ENCODE results near the gene MIEF1.

MIEF1 gene

GRCh38 chr22:39481054-39481453 is 21.0 kb upstream of the MIEF1 start:
- H3K9ac ChIP-seq (ENCODE audit: low read depth, low read length) = no peak overlapping the region
- WGBS = 92% methylated on average over 16 of the region's 16 CpGs

DNA sequence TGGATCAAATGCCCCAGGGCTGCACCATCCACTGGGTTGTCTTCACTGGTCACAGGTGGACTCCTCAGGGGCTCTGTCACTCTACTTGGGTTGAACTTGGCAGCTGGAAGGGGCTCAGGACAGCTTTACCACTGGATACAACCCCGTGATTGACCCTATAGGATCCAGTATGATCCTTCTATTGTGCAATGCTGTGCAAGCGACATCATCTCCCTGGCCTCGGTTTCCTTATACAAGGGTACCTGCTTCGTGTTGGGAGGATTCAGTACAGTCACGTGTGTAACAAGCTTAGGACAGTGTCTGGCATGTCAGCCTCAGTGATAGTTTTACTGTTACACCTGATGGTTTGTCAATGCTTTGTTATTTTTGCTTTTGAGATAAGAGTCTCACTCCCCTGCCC is 20.5 kb upstream of the MIEF1 start:
- no peaks in the 10 kb centered on the region for H3K36me3 ChIP-seq (ENCODE audit: insufficient read depth, low read length)
- no peak overlapping the region for H3K27ac ChIP-seq (ENCODE audit: low read depth, low read length)
- H3K4me1 ChIP-seq (ENCODE audit: insufficient read depth, low read length) = no peaks in the 10 kb centered on the region
- H3K27me3 ChIP-seq (ENCODE audit: insufficient read depth, low read length) = no peaks in the 10 kb centered on the region
- H3K4me3 ChIP-seq (ENCODE audit: low read length) = no peak overlapping the region
- WGBS = 86% methylated on average over 5 of the region's 5 CpGs
- no peak overlapping the region for H3K9ac ChIP-seq (ENCODE audit: low read depth, low read length)
- no peaks in the 10 kb centered on the region for H3K9me3 ChIP-seq (ENCODE audit: insufficient read depth, low read depth, low read length)

More at GRCh38 chr22:39481054-39481453, 21.0 kb upstream of the MIEF1 start:
- Histone ChIP-seq H3K27ac (ENCODE audit: low read depth, low read length) (no peak overlapping the region), H3K27me3 (ENCODE audit: insufficient read depth, low read length) (no peaks in the 10 kb centered on the region), H3K4me1 (ENCODE audit: insufficient read depth, low read length) (no peaks in the 10 kb centered on the region), H3K4me3 (ENCODE audit: low read length) (no peak overlapping the region), H3K9me3 (ENCODE audit: insufficient read depth, low read depth, low read length) (no peaks in the 10 kb centered on the region), H3K36me3 (ENCODE audit: insufficient read depth, low read length) (no peaks in the 10 kb centered on the region)

- Histone ChIP-seq H3K9me3 (ENCODE audit: insufficient read depth, low read depth, low read length) (no peaks in the 10 kb centered on the region), H3K4me1 (ENCODE audit: insufficient read depth, low read length) (no peaks in the 10 kb centered on the region), H3K4me3 (ENCODE audit: low read length) (no peak overlapping the region), H3K27ac (ENCODE audit: low read depth, low read length) (no peak overlapping the region), H3K27me3 (ENCODE audit: insufficient read depth, low read length) (no peaks in the 10 kb centered on the region), H3K36me3 (ENCODE audit: insufficient read depth, low read length) (no peaks in the 10 kb centered on the region), H3K9ac (ENCODE audit: low read depth, low read length) (no peak overlapping the region)
- WGBS = 87% methylated on average over 3 of the region's 3 CpGs
Measured at GRCh38 chr22:39482768-39483167, 19.3 kb upstream of the MIEF1 start.

DNA sequence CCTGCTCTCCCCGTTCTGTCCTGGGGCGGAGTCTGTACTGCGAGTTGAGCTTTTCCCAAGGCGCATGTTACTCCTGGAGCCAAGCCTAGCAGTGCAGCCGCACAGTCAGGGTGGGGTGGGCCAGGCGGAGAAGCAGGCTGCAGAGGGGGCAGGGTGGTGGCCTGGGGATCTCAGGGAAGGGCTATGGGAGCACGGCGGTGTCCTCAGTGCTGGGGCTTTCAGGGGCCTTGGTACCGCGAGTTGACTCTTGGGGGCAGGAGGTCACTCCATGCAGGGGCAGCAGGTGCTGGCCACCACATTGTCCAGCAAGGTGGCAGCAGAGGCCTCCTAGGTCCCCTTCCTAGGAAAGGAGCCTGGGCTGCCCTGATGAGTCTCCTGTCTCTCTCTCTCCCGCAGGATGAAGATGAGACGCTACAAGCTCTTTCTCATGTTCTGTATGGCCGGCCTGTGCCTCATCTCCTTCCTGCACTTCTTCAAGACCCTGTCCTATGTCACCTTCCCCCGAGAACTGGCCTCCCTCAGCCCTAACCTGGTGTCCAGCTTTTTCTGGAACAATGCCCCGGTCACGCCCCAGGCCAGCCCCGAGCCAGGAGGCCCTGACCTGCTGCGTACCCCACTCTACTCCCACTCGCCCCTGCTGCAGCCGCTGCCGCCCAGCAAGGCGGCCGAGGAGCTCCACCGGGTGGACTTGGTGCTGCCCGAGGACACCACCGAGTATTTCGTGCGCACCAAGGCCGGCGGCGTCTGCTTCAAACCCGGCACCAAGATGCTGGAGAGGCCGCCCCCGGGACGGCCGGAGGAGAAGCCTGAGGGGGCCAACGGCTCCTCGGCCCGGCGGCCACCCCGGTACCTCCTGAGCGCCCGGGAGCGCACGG is 14.9 kb upstream of the MIEF1 start:
- Histone ChIP-seq H3K9me3 (ENCODE audit: insufficient read depth, low read depth, low read length) (no peaks in the 10 kb centered on the region), H3K36me3 (ENCODE audit: insufficient read depth, low read length) (no peaks in the 10 kb centered on the region), H3K9ac (ENCODE audit: low read depth, low read length) (no peak overlapping the region), H3K27ac (ENCODE audit: low read depth, low read length) (no peak overlapping the region), H3K4me3 (ENCODE audit: low read length) (no peak overlapping the region), H3K4me1 (ENCODE audit: insufficient read depth, low read length) (no peaks in the 10 kb centered on the region), H3K27me3 (ENCODE audit: insufficient read depth, low read length) (no peaks in the 10 kb centered on the region; the same call in 1 of the 2 replicates)
- WGBS = 93% methylated on average over 45 of the region's 45 CpGs

- H3K4me1 ChIP-seq (ENCODE audit: insufficient read depth, low read length) = no peaks in the 10 kb centered on the region
- no peak overlapping the region for H3K4me3 ChIP-seq (ENCODE audit: low read length)
- WGBS = 95% methylated on average over 70 of the region's 70 CpGs
- no peak overlapping the region for H3K9ac ChIP-seq (ENCODE audit: low read depth, low read length)
- H3K27ac ChIP-seq (ENCODE audit: low read depth, low read length) = no peak overlapping the region
- H3K27me3 ChIP-seq (ENCODE audit: insufficient read depth, low read length) = no peaks in the 10 kb centered on the region; the same call in 1 of the 2 replicates
- no peaks in the 10 kb centered on the region for H3K9me3 ChIP-seq (ENCODE audit: insufficient read depth, low read depth, low read length)
- no peaks in the 10 kb centered on the region for H3K36me3 ChIP-seq (ENCODE audit: insufficient read depth, low read length)
Measured at GRCh38 chr22:39487826-39488520, 14.1 kb upstream of the MIEF1 start.

GRCh38 chr22:39488563-39489083 is 13.5 kb upstream of the MIEF1 start:
- no peak overlapping the region for H3K9ac ChIP-seq (ENCODE audit: low read depth, low read length)
- H3K36me3 ChIP-seq (ENCODE audit: insufficient read depth, low read length) = no peaks in the 10 kb centered on the region
- H3K27ac ChIP-seq (ENCODE audit: low read depth, low read length) = no peak overlapping the region
- H3K9me3 ChIP-seq (ENCODE audit: insufficient read depth, low read depth, low read length) = no peaks in the 10 kb centered on the region
- H3K27me3 ChIP-seq (ENCODE audit: insufficient read depth, low read length) = no peaks in the 10 kb centered on the region; the same call in 1 of the 2 replicates
- H3K4me3 ChIP-seq (ENCODE audit: low read length) = no peak overlapping the region
- H3K4me1 ChIP-seq (ENCODE audit: insufficient read depth, low read length) = no peaks in the 10 kb centered on the region
- 94% methylated on average over 39 of the region's 39 CpGs for WGBS

GRCh38 chr22:39489094-39490068 is 12.7 kb upstream of the MIEF1 start:
- Histone ChIP-seq H3K36me3 (ENCODE audit: insufficient read depth, low read length) (no peaks in the 10 kb centered on the region), H3K9me3 (ENCODE audit: insufficient read depth, low read depth, low read length) (no peaks in the 10 kb centered on the region), H3K4me3 (ENCODE audit: low read length) (no peak overlapping the region), H3K27ac (ENCODE audit: low read depth, low read length) (no peak overlapping the region), H3K9ac (ENCODE audit: low read depth, low read length) (no peak overlapping the region), H3K4me1 (ENCODE audit: insufficient read depth, low read length) (no peaks in the 10 kb centered on the region), H3K27me3 (ENCODE audit: insufficient read depth, low read length) (peaks cover 4% of the 10 kb centered on the region)
- WGBS = 88% methylated on average over 17 of the region's 17 CpGs

GRCh38 chr22:39490135-39490798 is 11.8 kb upstream of the MIEF1 start:
- H3K36me3 ChIP-seq (ENCODE audit: insufficient read depth, low read length) = no peaks in the 10 kb centered on the region
- peaks cover 6% of the 10 kb centered on the region for H3K27me3 ChIP-seq (ENCODE audit: insufficient read depth, low read length)
- H3K9me3 ChIP-seq (ENCODE audit: insufficient read depth, low read depth, low read length) = no peaks in the 10 kb centered on the region
- H3K9ac ChIP-seq (ENCODE audit: low read depth, low read length) = no peak overlapping the region
- no peak overlapping the region for H3K4me3 ChIP-seq (ENCODE audit: low read length)
- no peak overlapping the region for H3K27ac ChIP-seq (ENCODE audit: low read depth, low read length)
- WGBS = 49% methylated on average over 13 of the region's 13 CpGs
- H3K4me1 ChIP-seq (ENCODE audit: insufficient read depth, low read length) = no peaks in the 10 kb centered on the region

- no peaks in the 10 kb centered on the region for H3K9me3 ChIP-seq (ENCODE audit: insufficient read depth, low read depth, low read length)
- no peak overlapping the region for H3K4me3 ChIP-seq (ENCODE audit: low read length)
- peaks cover 6% of the 10 kb centered on the region for H3K27me3 ChIP-seq (ENCODE audit: insufficient read depth, low read length)
- WGBS = 92% methylated on average over 7 of the region's 9 CpGs
- no peak overlapping the region for H3K9ac ChIP-seq (ENCODE audit: low read depth, low read length)
- no peaks in the 10 kb centered on the region for H3K4me1 ChIP-seq (ENCODE audit: insufficient read depth, low read length)
- no peak overlapping the region for H3K27ac ChIP-seq (ENCODE audit: low read depth, low read length)
- H3K36me3 ChIP-seq (ENCODE audit: insufficient read depth, low read length) = no peaks in the 10 kb centered on the region
Measured at GRCh38 chr22:39490966-39491680, 11.0 kb upstream of the MIEF1 start.

GRCh38 chr22:39491696-39492095 is 10.4 kb upstream of the MIEF1 start:
- no peaks in the 10 kb centered on the region for H3K9me3 ChIP-seq (ENCODE audit: insufficient read depth, low read depth, low read length)
- no peak overlapping the region for H3K9ac ChIP-seq (ENCODE audit: low read depth, low read length)
- no peak overlapping the region for H3K4me3 ChIP-seq (ENCODE audit: low read length)
- no peaks in the 10 kb centered on the region for H3K36me3 ChIP-seq (ENCODE audit: insufficient read depth, low read length)
- no peak overlapping the region for H3K27ac ChIP-seq (ENCODE audit: low read depth, low read length)
- H3K4me1 ChIP-seq (ENCODE audit: insufficient read depth, low read length) = no peaks in the 10 kb centered on the region
- WGBS = 93% methylated on average over 6 of the region's 6 CpGs
- peaks cover 6% of the 10 kb centered on the region for H3K27me3 ChIP-seq (ENCODE audit: insufficient read depth, low read length)

Data from HUES64 (cell line).